Dendritic cell treated with granulocyte-macrophage colony-stimulating factor and Interleukin-4, amounts not matched to agents 40 ng/mL and 50 ng/mL, for 4 days (primary cell): ENCODE results near the gene PDSS2.
"Not testable (repeated sequence)": the region's sequence is repeated elsewhere in the genome, so short reads cannot be mapped to it uniquely, and the experiment has no call there.

Experiments
- H3K27ac Mint-ChIP-seq: one replicate; pipeline ENCODE4 v1.8.0; 2022; ENCODE audit warnings: mild to moderate bottlenecking, mixed read lengths
- H3K27me3 Mint-ChIP-seq: one replicate; pipeline ENCODE4 v1.8.0; 2022; ENCODE audit warnings: mild to moderate bottlenecking, mixed read lengths
- H3K36me3 Mint-ChIP-seq: one replicate; pipeline ENCODE4 v1.8.0; 2022; ENCODE audit warnings: low read depth, mixed read lengths
- H3K4me1 Mint-ChIP-seq: one replicate; pipeline ENCODE4 v1.8.0; 2022; ENCODE audit warnings: low read depth, mixed read lengths
- H3K4me3 Mint-ChIP-seq: one replicate; pipeline ENCODE4 v1.8.0; 2022; ENCODE audit warnings: mild to moderate bottlenecking, moderate library complexity, mixed read lengths
- H3K9me3 Mint-ChIP-seq: one replicate; pipeline ENCODE4 v1.8.0; 2022; ENCODE audit warnings: mixed read lengths
- intact Hi-C: fragments of 100-400 bp; cut with micrococcal nuclease; formaldehyde crosslinking; loops from one replicate; pipeline ENCODE4 v1.15.0; 2022

The PDSS2 gene

DNA sequence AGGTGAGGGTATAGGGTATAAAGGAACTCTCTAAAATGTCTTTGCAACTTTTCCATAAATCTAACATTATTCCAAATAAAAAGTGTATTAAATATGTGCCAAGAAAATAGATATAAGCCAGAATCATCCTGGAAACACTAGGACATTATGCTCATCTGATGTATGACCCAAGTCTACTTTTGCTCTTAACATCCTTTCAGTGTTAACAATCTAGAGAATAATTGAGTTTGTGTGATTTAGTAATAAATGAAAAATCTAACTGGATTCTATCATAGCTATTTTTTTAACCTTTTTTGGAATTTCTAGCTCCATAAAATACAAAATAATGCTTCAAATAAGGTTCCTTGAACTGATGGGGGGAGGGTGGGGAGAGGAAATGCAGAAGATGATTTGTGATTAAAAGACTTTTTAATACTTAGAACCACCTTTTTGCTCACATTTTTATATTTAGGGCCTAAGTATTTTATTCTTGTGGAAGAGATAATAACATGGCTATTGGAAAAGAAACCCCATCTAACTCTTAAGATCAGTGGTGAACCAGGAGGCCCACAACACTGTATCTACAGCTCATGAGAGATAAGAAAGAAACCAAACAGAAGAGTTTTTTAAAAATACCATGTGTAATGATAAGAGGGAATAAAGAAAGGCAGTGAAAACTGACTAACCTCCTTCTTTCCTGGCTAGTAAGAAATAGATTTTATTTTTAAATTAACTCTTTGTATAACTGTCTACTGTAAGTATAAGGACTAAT is 68.5 kb downstream of the PDSS2 start:
- Mint-ChIP-seq H3K4me1 (no peaks in the 10 kb centered on the region), H3K4me3 (no peak overlapping the region), H3K36me3 (peaks cover 30% of the 10 kb centered on the region), H3K9me3 (peaks cover 33% of the 10 kb centered on the region), H3K27ac (no peak overlapping the region), H3K27me3 (no peaks in the 10 kb centered on the region)
- intact Hi-C loops, result no loop called here

DNA sequence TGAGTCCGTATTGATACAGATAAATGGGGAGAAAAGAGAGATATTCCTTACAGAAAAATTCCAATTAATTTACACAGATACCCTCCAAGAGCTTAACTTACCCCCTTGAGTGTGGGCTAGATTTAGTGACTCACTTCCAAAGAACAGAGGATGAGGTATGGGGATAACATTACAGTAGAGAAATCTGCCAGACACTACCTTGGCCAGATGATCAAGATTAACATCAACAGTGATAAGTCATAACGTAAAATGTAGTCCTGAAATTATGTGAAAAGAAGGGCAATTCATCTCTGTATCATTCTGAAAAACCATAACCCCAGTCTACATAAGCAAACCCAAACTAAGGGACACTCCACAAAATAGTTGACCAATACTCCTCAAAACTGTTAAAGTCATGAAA is 69.3 kb downstream of the PDSS2 start:
- no peaks in the 10 kb centered on the region for H3K4me1 Mint-ChIP-seq
- H3K27me3 Mint-ChIP-seq, result no peaks in the 10 kb centered on the region
- peaks cover 25% of the 10 kb centered on the region for H3K9me3 Mint-ChIP-seq
- intact Hi-C loops, result no loop called here
- no peak overlapping the region for H3K27ac Mint-ChIP-seq
- peaks cover 28% of the 10 kb centered on the region for H3K36me3 Mint-ChIP-seq
- no peak overlapping the region for H3K4me3 Mint-ChIP-seq

GRCh38 chr6:107386904-107387303 is 72.5 kb downstream of the PDSS2 start:
- no peaks in the 10 kb centered on the region for H3K27me3 Mint-ChIP-seq
- H3K9me3 Mint-ChIP-seq, result no peaks in the 10 kb centered on the region
- H3K36me3 Mint-ChIP-seq, result peaks cover 7% of the 10 kb centered on the region
- H3K4me1 Mint-ChIP-seq, result no peaks in the 10 kb centered on the region
- no peak overlapping the region for H3K4me3 Mint-ChIP-seq
- no peak overlapping the region for H3K27ac Mint-ChIP-seq
- intact Hi-C loops, result no loop called here

DNA sequence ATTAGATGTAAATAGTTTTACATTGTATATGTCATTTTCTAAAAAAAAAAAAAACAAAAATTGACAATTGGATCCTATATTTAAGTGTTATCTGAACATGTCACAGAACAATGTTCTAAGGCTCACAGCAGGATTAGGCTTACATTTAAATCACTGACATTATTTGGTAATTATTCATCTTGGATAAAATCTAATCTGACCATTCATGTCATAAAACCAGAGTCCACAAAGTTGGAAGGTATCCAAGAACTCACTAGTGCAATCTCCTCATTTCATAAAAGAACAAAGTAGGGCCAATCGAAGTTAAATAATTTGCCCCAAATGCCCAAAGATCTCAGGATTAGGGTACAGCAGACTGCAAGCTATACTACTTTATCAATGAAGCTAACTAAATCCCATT is 73.0 kb downstream of the PDSS2 start:
- H3K36me3 Mint-ChIP-seq, result peaks cover 7% of the 10 kb centered on the region
- intact Hi-C loops, result no loop called here

GRCh38 chr6:107383705-107384104 is 75.7 kb downstream of the PDSS2 start:
- Mint-ChIP-seq H3K27ac (no peak overlapping the region), H3K4me1 (no peaks in the 10 kb centered on the region), H3K27me3 (no peaks in the 10 kb centered on the region), H3K36me3 (peaks cover 5% of the 10 kb centered on the region), H3K4me3 (no peak overlapping the region), H3K9me3 (peaks cover 8% of the 10 kb centered on the region)
- intact Hi-C loops, result no loop called here

More for the DNA sequence above, 73.0 kb downstream of the PDSS2 start:
- H3K4me3 Mint-ChIP-seq, result no peak overlapping the region
- no peak overlapping the region for H3K27ac Mint-ChIP-seq
- H3K9me3 Mint-ChIP-seq, result no peaks in the 10 kb centered on the region
- H3K4me1 Mint-ChIP-seq, result no peaks in the 10 kb centered on the region
- H3K27me3 Mint-ChIP-seq, result no peaks in the 10 kb centered on the region

- intact Hi-C loops, result no loop called here
- H3K27me3 Mint-ChIP-seq, result no peaks in the 10 kb centered on the region
- H3K9me3 Mint-ChIP-seq, result peaks cover 2% of the 10 kb centered on the region
Observed at GRCh38 chr6:107374264-107374663, 85.1 kb downstream of the PDSS2 start.

DNA sequence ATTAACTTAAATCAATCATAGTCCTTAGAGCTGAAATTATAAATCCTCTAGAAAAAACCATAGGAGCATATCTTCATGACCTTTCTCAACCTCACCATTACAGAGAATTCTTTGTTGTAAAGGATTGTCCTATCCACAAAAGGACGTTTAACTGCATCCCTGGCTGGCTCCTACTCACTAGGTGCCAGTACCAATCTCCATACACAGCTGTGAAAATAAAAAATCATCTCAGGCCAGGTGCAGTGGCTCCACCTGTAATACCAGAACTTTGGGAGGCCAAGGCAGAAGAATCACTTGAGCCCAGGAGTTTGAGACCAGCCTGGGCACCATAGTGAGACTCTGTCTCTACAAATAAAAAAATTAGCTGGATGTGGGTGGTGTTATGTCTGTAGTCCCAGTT is 89.9 kb downstream of the PDSS2 start:
- Mint-ChIP-seq H3K9me3 (peaks cover 7% of the 10 kb centered on the region), H3K27me3 (no peaks in the 10 kb centered on the region), H3K27ac (no peak overlapping the region), H3K36me3 (no peaks in the 10 kb centered on the region), H3K4me1 (no peaks in the 10 kb centered on the region), H3K4me3 (no peak overlapping the region)
- intact Hi-C loops, result no loop called here

More at GRCh38 chr6:107374264-107374663, 85.1 kb downstream of the PDSS2 start:
- Mint-ChIP-seq H3K27ac (no peak overlapping the region), H3K36me3 (peaks cover 6% of the 10 kb centered on the region), H3K4me3 (no peak overlapping the region), H3K4me1 (no peaks in the 10 kb centered on the region)

DNA sequence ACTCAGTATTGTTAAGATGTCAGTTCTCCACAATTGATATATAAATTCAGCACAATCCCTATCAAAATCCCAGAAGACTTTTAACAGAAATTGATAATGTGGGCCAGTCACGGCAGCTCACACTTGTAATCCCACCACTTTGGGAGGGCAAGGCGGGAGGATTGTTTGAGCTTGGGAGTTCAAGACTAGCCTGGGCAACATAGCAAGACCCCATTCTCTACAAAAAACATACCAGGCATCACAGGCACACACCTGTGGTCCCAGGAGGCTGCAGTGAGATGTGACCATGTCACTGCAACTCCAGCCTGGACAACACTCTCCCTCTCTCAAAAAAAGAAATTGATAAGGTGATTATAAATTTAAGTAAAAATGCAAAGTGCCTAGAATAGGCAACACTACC is 90.9 kb downstream of the PDSS2 start:
- no peak overlapping the region for H3K27ac Mint-ChIP-seq
- no peaks in the 10 kb centered on the region for H3K4me1 Mint-ChIP-seq
- H3K36me3 Mint-ChIP-seq, result peaks cover 9% of the 10 kb centered on the region
- no peak overlapping the region for H3K4me3 Mint-ChIP-seq
- intact Hi-C loops, result no loop called here
- H3K9me3 Mint-ChIP-seq, result peaks cover 17% of the 10 kb centered on the region
- H3K27me3 Mint-ChIP-seq, result no peaks in the 10 kb centered on the region

- Mint-ChIP-seq H3K9me3 (peaks cover 28% of the 10 kb centered on the region), H3K36me3 (peaks cover 26% of the 10 kb centered on the region)
- intact Hi-C loops, H3K27me3 Mint-ChIP-seq, H3K4me3 Mint-ChIP-seq, H3K4me1 Mint-ChIP-seq, H3K27ac Mint-ChIP-seq: not testable (repeated sequence)
Observed at GRCh38 chr6:107364173-107364572, 95.2 kb downstream of the PDSS2 start.

GRCh38 chr6:107361753-107362604 is 97.4 kb downstream of the PDSS2 start:
- Mint-ChIP-seq H3K4me3 (no peak overlapping the region), H3K4me1 (no peaks in the 10 kb centered on the region), H3K9me3 (peaks cover 28% of the 10 kb centered on the region), H3K27ac (no peak overlapping the region), H3K36me3 (peaks cover 26% of the 10 kb centered on the region), H3K27me3 (no peaks in the 10 kb centered on the region)
- intact Hi-C loops, result no loop called here

GRCh38 chr6:107360476-107360875 is 98.9 kb downstream of the PDSS2 start:
- Mint-ChIP-seq H3K9me3 (peaks cover 28% of the 10 kb centered on the region), H3K27ac (no peak overlapping the region), H3K36me3 (peaks cover 26% of the 10 kb centered on the region), H3K4me3 (no peak overlapping the region), H3K4me1 (no peaks in the 10 kb centered on the region), H3K27me3 (no peaks in the 10 kb centered on the region)
- intact Hi-C loops, result no loop called here

DNA sequence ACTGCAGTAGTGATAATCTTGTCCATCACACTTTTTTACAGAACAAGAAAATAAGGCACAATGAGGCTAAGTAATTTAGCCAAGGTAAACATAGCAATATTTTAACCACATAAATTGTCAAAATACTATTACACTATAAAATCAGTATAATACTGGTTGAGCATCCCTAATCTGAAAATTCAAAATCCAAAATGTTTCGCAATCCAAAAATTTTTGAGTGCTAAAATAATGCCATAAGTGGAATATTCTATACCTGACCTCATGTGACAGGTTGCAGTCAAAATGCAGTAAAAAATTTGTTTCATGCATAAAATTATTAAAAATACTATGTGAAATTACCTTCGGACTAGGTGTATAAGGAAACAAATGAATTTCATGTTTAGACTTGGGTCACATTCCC is 101.5 kb downstream of the PDSS2 start:
- H3K9me3 Mint-ChIP-seq, result peaks cover 5% of the 10 kb centered on the region

GRCh38 chr6:107357031-107357430 is 102.3 kb downstream of the PDSS2 start:
- H3K36me3 Mint-ChIP-seq, result peaks cover 2% of the 10 kb centered on the region
- H3K9me3 Mint-ChIP-seq, result no peaks in the 10 kb centered on the region
- intact Hi-C loops, result no loop called here
- H3K27me3 Mint-ChIP-seq, result no peaks in the 10 kb centered on the region
- no peaks in the 10 kb centered on the region for H3K4me1 Mint-ChIP-seq
- H3K27ac Mint-ChIP-seq, result no peak overlapping the region
- no peak overlapping the region for H3K4me3 Mint-ChIP-seq

More for the DNA sequence above, 101.5 kb downstream of the PDSS2 start:
- no peak overlapping the region for H3K4me3 Mint-ChIP-seq
- H3K36me3 Mint-ChIP-seq, result peaks cover 10% of the 10 kb centered on the region
- H3K27ac Mint-ChIP-seq, result no peak overlapping the region
- intact Hi-C loops, result no loop called here
- no peaks in the 10 kb centered on the region for H3K4me1 Mint-ChIP-seq
- H3K27me3 Mint-ChIP-seq, result no peaks in the 10 kb centered on the region

DNA sequence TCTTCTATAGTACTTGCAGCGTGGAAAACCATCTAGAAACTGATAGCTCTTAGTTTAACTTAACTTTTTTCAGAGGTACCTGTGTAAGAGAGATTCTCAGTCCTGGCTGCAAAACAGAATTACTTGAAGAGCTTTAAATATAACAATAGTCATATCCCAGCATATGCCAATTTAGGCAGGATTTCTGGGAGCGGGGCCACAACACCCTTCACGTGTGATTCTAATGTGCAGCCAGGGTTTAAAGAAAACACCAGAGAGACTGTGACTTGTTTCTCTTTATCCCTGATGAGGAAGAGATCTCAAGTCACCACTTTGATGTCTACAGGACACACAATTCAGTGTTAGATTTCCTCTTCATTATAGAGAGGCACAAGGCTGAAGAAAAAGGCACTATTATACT is 103.7 kb downstream of the PDSS2 start:
- Mint-ChIP-seq H3K4me3 (no peak overlapping the region), H3K9me3 (no peaks in the 10 kb centered on the region), H3K27me3 (no peaks in the 10 kb centered on the region), H3K36me3 (no peaks in the 10 kb centered on the region), H3K4me1 (no peaks in the 10 kb centered on the region), H3K27ac (no peak overlapping the region)
- intact Hi-C loops, result no loop called here
